NCI-H2196 treated with DMSO at 0.1 percent for 48 hours (cell line): ENCODE measurements around the gene DDX19B.
"Not testable (repeated sequence)": the region's sequence is repeated elsewhere in the genome, so short reads cannot be mapped to it uniquely, and the experiment has no call there.

Source experiments
- DNase-seq: peaks from one replicate; lab custom pipeline; 2025; ENCODE audit not compliant: unreplicated experiment; lab: John Stamatoyannopoulos, UW

Gene DDX19B

GRCh38 chr16:70348991-70349390, 50.0 kb downstream of the DDX19B start:
- DNase-seq, result no peak

GRCh38 chr16:70349783-70350182, 50.8 kb downstream of the DDX19B start:
- DNase-seq, result no peak

- no peak for DNase-seq
Observed at GRCh38 chr16:70359552-70359951, 60.6 kb downstream of the DDX19B start.

- DNase-seq, result no peak
Observed at GRCh38 chr16:70364399-70364798, 65.4 kb downstream of the DDX19B start.

- not testable (repeated sequence) for DNase-seq
Observed at GRCh38 chr16:70370145-70370544, 71.2 kb downstream of the DDX19B start.

- DNase-seq, result no peak
Observed at GRCh38 chr16:70370924-70371323, 71.9 kb downstream of the DDX19B start.

GRCh38 chr16:70372921-70373728, 74.1 kb downstream of the DDX19B start:
- DNase-seq, result no peak

GRCh38 chr16:70374213-70374612, 75.2 kb downstream of the DDX19B start:
- no peak for DNase-seq

- no peak for DNase-seq
Observed at GRCh38 chr16:70375636-70376611, 76.9 kb downstream of the DDX19B start.

- no peak for DNase-seq
Observed at GRCh38 chr16:70377782-70378181, 78.8 kb downstream of the DDX19B start.

GRCh38 chr16:70378869-70379493, 80.0 kb downstream of the DDX19B start:
- DNase-seq, result no peak

- no peak for DNase-seq
Observed at GRCh38 chr16:70380248-70380918, 81.4 kb downstream of the DDX19B start.

GRCh38 chr16:70380919-70381603, 82.1 kb downstream of the DDX19B start:
- peak; percentile 73 for DNase-seq

- DNase-seq, result no peak
Observed at GRCh38 chr16:70381604-70382342, 82.8 kb downstream of the DDX19B start.

GRCh38 chr16:70383421-70383960, 84.5 kb downstream of the DDX19B start:
- no peak for DNase-seq
